Right kidney (tissue), 1 donor: ENCODE data around the gene C9orf153.

Source experiments
- DNase-seq: peaks from one replicate; pipeline ENCODE4 v3.0.0-alpha.2; 2016

C9orf153 gene

DNA sequence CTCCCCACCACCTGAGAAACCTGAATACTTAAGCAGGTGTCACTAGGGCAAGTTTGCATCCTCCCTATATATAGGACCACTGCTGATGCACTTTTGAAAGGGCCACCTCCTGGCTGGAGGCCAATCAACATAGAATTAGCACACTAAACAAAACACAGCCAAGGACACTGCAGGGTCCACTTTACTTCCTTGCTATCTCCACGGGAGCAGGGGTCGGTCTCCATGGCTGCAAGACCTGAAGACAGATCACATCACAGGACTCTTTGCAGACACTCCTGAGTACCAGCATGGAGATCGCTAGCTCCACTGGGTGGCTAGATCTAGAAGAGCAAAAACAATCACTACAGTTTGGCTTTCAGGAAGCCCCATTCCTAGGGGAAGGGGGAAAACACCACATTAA lies 72.3 kb downstream of the C9orf153 start:
- DNase-seq: no peak

DNA sequence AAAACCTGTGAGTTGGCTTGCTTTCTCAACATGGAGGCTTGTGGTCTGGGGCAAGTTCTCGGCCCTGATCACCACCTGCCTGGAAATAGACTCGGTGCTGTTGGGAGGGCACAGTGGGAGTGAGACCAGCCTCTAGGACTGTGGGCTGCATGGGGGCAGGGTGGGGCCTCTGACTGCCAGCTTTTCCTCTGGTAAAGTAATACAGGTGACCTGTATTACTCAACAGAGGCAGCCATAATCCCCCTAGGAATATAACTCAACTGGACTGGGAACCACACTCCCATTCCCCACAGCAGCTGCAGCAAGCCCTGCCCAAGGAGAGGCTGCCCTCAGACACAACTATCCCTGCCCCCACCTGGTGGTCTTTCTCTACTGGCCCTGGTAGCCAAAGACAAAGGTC lies 72.8 kb downstream of the C9orf153 start:
- no peak for DNase-seq

DNA sequence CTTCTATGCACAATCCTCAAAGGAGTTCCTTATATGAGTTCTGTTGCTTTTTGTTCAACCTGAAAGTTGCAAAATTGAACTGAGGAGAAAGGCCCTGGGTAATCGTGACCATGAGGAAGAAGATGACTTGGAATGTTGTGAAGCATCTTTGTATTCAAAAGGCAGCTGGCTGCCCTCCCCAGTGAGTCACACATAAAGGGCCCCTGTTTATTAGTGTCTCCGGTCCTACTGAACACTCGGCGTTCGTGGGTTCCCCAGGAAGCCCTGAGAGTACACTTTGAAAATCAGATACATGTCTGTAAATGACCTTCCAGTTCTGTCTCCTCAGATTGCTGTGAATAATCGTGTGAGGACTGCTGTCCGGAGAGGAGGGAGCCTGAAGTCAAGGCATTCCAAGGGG lies 73.6 kb downstream of the C9orf153 start:
- DNase-seq: no peak

DNA sequence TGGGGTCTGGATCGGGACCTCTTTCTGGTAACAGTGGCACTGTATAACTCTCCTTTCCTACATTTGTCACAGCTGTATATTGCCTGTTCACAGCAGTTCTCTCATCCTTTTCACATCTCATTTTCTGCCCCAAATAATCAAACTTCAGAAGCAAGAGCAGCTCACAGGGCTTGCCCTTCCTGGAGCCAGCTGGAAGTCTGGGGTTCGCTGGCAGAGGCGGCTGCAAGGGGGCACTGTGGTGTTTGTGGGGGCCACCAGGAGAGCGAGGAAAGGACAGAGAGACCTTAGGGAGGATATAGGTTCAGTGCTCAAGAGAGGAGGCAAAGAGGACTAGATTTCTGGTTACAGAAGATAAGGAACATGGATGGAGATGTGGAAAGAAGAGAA lies 75.3 kb downstream of the C9orf153 start:
- DNase-seq: no peak

DNA sequence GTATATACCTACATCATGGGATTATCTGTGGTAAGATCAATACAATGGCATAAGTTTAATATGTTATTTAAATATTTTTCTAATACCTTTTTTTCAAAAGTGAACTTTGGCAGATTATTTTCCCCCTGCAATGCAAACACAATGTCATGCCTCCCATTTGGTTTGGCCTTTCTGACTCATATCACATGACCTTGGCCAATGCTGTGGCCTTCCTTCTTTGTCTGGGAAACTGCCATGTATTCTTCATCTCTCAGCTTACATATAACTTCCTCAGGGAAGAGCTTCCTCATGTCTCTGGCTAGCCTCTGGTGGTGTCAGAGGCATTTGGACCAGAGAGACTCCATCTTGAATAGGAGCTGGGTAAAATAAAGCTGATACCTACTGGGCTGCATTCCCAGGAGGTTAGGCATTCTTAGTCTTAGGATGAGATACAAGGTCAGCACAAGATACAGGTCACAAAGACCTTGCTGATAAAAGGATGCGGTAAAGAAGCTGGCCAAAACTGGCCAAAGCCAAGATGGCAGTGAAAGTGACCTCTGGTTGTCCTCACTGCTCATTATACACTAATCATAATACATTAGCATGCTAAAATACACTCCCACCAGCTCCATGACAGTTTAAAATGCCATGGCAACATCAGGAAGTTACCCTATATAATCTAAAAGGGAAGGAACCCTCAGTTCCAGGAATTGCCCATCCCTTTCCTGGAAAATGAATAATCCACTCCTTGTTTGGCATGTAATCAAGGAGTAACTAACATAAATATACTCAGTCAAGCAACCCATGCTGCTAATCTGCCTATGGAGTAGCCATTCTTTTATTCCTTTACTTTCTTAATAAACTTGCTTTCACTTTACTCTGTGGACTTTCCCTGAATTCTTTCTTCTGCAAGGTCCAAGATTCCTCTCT lies 76.0 kb downstream of the C9orf153 start:
- DNase-seq: no peak

DNA sequence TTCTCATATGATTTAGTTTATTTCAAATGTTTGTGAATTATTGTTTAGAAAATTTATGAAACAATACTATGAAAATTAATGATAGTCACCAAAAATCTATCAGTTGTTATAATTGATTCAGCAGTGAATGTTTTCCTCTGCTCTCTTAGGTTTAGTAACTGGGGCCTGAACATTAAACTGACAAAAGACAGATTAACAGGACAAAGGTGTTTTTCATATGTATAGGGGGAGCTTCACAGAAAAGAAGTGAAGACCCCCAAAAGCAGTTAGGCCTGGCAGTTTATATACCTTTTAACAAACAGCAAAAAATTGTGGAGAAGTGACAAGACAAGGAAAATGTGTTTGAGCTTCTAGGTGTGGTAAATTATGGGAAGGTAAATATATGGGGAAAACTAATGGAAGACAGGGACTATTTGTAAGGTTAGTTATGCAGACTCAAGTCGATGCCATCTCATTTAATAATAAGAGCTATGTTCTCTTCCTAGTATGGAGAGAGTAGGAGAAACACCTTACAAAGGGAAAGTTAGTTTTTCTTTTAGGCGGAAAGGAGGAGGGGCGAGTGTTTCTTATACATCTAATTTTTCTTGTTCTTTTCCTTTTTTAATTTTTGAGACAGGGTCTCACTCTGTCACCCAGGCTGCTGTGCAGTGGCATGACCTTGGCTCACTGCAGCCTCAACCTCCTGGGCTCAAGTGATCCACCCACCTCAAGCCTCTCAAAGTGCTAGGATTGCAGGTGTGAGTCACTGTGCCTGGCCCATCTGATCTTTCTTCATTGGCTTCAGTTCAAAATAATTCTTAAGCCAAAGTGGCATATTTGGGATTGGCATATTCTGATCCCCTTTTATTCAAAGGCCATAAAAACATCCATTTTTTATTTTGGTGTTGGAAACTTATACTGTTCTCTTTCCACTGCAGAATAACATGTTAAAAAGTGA lies 77.8 kb downstream of the C9orf153 start:
- DNase-seq: no peak

DNA sequence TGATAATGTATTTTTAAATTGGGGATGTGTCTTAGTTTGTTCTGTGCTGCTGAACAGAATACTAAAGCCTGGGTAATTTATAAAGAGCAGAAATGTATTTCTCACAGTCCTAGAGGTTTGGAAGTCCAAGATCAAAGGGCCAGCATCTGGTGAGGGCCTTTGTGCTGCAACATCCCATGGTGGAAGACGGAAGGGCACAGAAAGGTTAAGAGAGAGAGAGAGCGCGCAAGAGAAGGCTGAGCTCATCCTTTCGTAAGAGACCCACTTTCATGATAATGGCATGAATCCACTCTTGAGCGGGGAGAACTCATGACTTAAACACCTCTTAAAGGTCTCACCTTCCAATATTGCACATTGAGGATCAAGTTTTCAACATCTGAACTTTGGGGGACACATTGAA lies 81.0 kb downstream of the C9orf153 start:
- DNase-seq: no peak

DNA sequence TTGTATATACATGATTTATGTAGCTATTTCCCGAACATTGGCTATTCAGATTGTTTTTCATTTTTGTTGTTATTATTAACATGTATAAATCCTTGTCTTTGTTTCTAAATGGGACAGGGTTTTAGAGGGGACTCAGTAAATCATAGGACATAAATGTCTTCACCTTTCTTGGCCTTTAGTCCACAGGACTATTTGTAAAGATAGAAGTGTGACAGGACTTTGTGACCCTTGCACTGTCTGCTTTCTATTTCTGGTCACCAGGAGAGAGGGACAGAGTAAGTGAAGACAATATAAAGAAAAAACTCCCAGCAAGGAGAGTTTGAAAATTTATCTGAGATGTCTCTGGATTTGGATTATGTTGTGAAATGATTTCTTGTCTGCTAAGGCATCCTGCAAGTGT lies 81.5 kb downstream of the C9orf153 start:
- no peak for DNase-seq

DNA sequence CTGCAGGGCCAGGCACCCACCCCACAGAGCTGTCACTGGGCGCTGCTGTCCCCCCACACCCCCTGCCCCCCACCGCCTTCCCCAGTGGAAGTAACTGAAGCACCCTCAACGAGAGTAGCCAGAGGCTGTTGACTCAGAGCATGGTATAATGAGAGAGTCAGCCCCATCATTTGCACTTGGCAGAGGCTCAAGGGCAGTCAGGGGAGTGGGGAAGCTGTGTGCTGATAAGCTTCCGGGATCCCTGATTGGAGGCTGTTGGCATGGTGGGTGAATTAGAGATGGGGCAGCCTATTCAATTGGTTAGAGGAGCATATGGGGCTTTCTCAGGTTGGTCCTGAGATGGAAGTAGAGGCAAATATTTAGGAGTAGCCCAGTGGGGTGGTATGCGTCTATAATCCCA lies 83.0 kb downstream of the C9orf153 start:
- no peak for DNase-seq

DNA sequence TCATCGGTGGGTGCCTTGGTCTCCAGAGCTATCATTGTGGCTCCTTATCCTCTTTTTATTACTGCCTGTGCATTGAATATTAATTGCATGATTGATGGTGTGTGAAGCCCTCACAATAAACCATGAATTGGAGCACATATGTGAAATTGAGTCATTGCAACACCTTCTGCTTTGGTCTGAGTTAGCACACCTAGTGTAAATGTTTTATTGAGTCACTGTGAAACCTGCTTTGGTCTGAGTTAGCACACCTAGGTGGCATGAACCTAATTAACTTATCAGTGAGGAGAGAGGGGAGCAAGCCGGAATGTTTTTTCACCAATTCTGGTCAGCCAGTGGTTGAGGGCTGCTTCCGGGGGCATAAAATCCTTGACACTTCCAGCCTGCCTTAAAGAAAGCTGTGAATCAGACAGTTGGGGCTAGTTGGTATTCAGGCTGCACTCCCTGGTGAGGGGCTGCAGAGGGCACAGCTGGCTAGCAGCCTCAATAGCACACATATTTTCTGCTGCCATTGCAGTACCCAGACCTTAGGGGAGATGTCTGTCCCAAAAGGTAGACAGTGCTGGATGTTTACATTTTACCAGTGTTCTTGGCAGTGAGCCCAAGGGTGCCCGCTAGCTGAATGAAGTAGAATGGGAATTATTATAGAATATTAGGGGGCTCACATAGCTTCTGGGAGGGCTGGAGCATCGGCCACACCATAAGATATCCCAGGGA lies 83.6 kb downstream of the C9orf153 start:
- DNase-seq: no peak

DNA sequence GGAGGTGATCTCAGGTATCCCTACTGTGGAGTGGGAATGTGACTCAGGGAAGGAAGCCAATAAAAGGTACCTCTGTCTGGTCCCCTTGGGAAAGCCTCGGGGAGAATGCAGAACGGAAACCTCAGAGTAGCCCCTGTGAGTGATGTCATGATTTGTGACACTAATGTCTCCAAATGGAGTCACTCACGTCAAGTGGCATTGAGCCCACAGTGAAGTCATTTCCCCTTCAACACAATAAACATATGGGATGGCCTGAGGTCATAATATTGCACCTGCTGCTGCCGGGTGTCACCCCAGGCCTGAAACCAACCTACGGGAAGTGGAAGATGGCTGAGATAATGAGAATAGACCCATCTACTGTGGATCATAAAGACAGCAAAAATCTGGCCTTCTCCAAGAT lies 84.2 kb downstream of the C9orf153 start:
- DNase-seq: no peak
